Transverse colon (tissue), 4 donors: ENCODE results near the gene SRD5A2.

Experiments used
- EP300 ChIP-seq: sonication (generic); formaldehyde crosslinking; IDR thresholded peaks from one replicate; pipeline ENCODE4 v1.6.1; 2017; ENCODE audit warnings: antibody characterized with exemption, low read depth
- POLR2A ChIP-seq: fragments of 450-650 bp; IDR thresholded peaks from one replicate; pipeline ENCODE4 v1.6.1; 2016; ENCODE audit warnings: antibody characterized with exemption, mild to moderate bottlenecking, moderate library complexity
- POLR2AphosphoS5 ChIP-seq, 3 donors: sonication (generic); formaldehyde crosslinking; IDR thresholded peaks; one replicate each; pipeline ENCODE4 v1.6.1; 2016; ENCODE audit warnings: antibody characterized with exemption in 3 of 3
- TF ChIP-seq, protein P1 (sequence below), 5 experiments: fragments of 200-600 bp in 3 of 5; fragments of 450-650 bp in 2 of 5; sonication (generic) in 3 of 5; IDR thresholded peaks; 1 replicate in 2 of 5; 2 replicates in 3 of 5; pipeline ENCODE4 v1.5.1; 2016 to 2017; ENCODE audit warnings: antibody characterized with exemption in 5 of 5, inconsistent platforms in 3 of 5, mild to moderate bottlenecking in 2 of 5, moderate library complexity in 1 of 5

DNA sequence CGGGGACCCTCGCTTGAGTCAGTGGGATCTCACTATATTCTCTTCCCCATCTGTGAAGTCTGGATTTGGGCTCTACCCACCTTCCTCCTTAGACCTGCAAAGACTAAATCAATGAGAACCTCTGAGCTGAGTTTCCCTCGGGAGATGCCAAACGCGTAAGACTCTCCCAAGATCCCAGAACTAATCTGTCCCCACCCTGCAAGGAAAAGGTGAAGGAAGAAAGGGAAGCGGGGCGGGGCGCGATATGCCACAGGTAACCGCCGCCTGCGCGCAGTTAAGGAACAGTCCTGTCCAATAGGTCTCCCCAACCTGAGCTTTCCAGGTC lies 780 bp downstream of the SRD5A2 start:
- TF ChIP-seq, protein P1, sequence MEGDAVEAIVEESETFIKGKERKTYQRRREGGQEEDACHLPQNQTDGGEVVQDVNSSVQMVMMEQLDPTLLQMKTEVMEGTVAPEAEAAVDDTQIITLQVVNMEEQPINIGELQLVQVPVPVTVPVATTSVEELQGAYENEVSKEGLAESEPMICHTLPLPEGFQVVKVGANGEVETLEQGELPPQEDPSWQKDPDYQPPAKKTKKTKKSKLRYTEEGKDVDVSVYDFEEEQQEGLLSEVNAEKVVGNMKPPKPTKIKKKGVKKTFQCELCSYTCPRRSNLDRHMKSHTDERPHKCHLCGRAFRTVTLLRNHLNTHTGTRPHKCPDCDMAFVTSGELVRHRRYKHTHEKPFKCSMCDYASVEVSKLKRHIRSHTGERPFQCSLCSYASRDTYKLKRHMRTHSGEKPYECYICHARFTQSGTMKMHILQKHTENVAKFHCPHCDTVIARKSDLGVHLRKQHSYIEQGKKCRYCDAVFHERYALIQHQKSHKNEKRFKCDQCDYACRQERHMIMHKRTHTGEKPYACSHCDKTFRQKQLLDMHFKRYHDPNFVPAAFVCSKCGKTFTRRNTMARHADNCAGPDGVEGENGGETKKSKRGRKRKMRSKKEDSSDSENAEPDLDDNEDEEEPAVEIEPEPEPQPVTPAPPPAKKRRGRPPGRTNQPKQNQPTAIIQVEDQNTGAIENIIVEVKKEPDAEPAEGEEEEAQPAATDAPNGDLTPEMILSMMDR (IDR thresholded peaks at IDR 0.05) = no peak
- TF ChIP-seq POLR2A (no peak), EP300 (no peak), POLR2AphosphoS5 (IDR thresholded peaks at IDR 0.05) (no peak)
